Ovary (tissue), 3 donors: Measurements from ENCODE around the gene WNT7A.

Experiments used
- EP300 ChIP-seq: sonication (generic); formaldehyde crosslinking; IDR thresholded peaks from one replicate; pipeline ENCODE4 v1.6.1; 2017; ENCODE audit warnings: antibody characterized with exemption
- POLR2A ChIP-seq: fragments of 450-650 bp; IDR thresholded peaks from one replicate; pipeline ENCODE4 v1.6.1; 2017; ENCODE audit warnings: antibody characterized with exemption, mild to moderate bottlenecking, moderate library complexity
- TF ChIP-seq, protein P1 (sequence below), 3 donors: fragments of 450-650 bp in 2 of 3; fragments of 200-600 bp in 1 of 3; IDR thresholded peaks; one replicate each; pipeline versions ENCODE4 v1.5.1 to v1.8.0; 2016 to 2022; ENCODE audit warnings: antibody characterized with exemption in 3 of 3, mild to moderate bottlenecking in 1 of 3
- donor health status: DM: no; HTN: no; CAD: no.

DNA sequence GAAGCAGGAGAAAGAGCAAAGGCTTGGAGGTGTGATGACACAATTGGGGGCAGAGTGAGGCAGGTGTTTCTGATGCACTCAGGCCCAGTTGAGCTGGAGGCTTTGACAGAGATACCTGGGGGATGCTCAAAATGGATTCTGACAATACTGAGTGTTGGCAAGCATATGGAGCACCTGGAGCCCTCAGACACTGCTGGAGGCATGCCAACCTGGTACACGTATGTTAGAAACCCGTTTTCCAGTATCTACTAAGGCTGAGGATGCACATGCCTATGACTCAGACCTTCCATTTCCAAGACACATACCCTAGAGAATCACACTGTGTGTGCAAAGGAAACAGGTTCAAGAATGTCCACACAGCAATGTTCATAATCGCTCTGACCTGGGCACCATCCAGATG lies 58.7 kb downstream of the WNT7A start:
- TF ChIP-seq, protein P1, sequence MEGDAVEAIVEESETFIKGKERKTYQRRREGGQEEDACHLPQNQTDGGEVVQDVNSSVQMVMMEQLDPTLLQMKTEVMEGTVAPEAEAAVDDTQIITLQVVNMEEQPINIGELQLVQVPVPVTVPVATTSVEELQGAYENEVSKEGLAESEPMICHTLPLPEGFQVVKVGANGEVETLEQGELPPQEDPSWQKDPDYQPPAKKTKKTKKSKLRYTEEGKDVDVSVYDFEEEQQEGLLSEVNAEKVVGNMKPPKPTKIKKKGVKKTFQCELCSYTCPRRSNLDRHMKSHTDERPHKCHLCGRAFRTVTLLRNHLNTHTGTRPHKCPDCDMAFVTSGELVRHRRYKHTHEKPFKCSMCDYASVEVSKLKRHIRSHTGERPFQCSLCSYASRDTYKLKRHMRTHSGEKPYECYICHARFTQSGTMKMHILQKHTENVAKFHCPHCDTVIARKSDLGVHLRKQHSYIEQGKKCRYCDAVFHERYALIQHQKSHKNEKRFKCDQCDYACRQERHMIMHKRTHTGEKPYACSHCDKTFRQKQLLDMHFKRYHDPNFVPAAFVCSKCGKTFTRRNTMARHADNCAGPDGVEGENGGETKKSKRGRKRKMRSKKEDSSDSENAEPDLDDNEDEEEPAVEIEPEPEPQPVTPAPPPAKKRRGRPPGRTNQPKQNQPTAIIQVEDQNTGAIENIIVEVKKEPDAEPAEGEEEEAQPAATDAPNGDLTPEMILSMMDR (IDR thresholded peaks at IDR 0.05): no peak
- TF ChIP-seq POLR2A: no peak
- TF ChIP-seq EP300: no peak
